H1 (cell line): ENCODE results near the gene CLIP3. TPM values are rescaled to one million over a fixed set of nuclear protein-coding genes. Genes with fewer than 3 reads are reported as not detected.

Experiments
- BACH1 ChIP-seq: IDR thresholded peaks from 2 replicates; pipeline ENCODE4 v1.6.1; 2012; ENCODE audit warnings: low read length, improper control_type of control experiment
- CBX8 ChIP-seq: fragments of 300-800, 300-1000 bp; sonication (generic); IDR thresholded peaks from 2 replicates; pipeline ENCODE4 v1.7.1; 2016; ENCODE audit warnings: low read depth, low read length, borderline replicate concordance
- CHD1 ChIP-seq: IDR thresholded peaks from 2 replicates; pipeline ENCODE4 v1.6.1; 2012; ENCODE audit warnings: low read depth, low read length, improper control_type of control experiment
- CHD2 ChIP-seq: IDR thresholded peaks from 2 replicates; pipeline ENCODE4 v1.6.1; 2012; ENCODE audit warnings: low read length, improper control_type of control experiment
- CREB1 ChIP-seq: IDR thresholded peaks from 2 replicates; pipeline ENCODE4 v1.6.1; 2012; ENCODE audit warnings: inconsistent platforms
- EGR1 ChIP-seq: IDR thresholded peaks from 2 replicates; pipeline ENCODE4 v1.6.1; 2011; ENCODE audit warnings: low read depth, low read length, borderline replicate concordance
- GTF2F1 ChIP-seq: IDR thresholded peaks from 2 replicates; pipeline ENCODE4 v1.6.1; 2012; ENCODE audit warnings: low read depth, low read length, improper control_type of control experiment, borderline replicate concordance
- JUN ChIP-seq: IDR thresholded peaks from 2 replicates; pipeline ENCODE4 v1.6.1; 2011; ENCODE audit warnings: low read depth, mild to moderate bottlenecking, improper control_type of control experiment, low read length
- JUND ChIP-seq: IDR thresholded peaks from 2 replicates; pipeline ENCODE4 v1.6.1; 2011; ENCODE audit warnings: mild to moderate bottlenecking, improper control_type of control experiment, low read length
- KDM4A ChIP-seq: IDR thresholded peaks from one replicate; pipeline ENCODE4 v1.7.1; 2012; ENCODE audit warnings: low read depth, mild to moderate bottlenecking, moderate library complexity, low read length, inconsistent platforms; ENCODE audit not compliant: severe bottlenecking
- KDM5A ChIP-seq: fragments of 200-600 bp; IDR thresholded peaks from 2 replicates; pipeline ENCODE4 v1.7.1; 2012; ENCODE audit warnings: mild to moderate bottlenecking, low read length, inconsistent platforms, mixed read lengths
- NRF1 ChIP-seq: IDR thresholded peaks from 2 replicates; pipeline ENCODE4 v1.6.1; 2011; ENCODE audit warnings: mild to moderate bottlenecking, low read depth, low read length, improper control_type of control experiment
- RBBP5 ChIP-seq: IDR thresholded peaks from 2 replicates; pipeline ENCODE4 v1.7.1; 2012; ENCODE audit warnings: low read depth, mild to moderate bottlenecking, inconsistent platforms, low read length, moderate library complexity, borderline replicate concordance
- RFX5 ChIP-seq: IDR thresholded peaks from 2 replicates; pipeline ENCODE4 v1.6.1; 2011; ENCODE audit warnings: low read depth, low read length, improper control_type of control experiment, borderline replicate concordance
- SIRT6 ChIP-seq: IDR thresholded peaks from one replicate; pipeline ENCODE4 v1.7.1; 2012; ENCODE audit warnings: low read length, inconsistent platforms
- SP1 ChIP-seq: IDR thresholded peaks from 2 replicates; pipeline ENCODE4 v1.6.1; 2011; ENCODE audit warnings: low read depth, low read length
- SP4 ChIP-seq: IDR thresholded peaks from 2 replicates; pipeline ENCODE4 v1.6.1; 2012; ENCODE audit warnings: low read length, inconsistent platforms
- TCF12 ChIP-seq: IDR thresholded peaks from 2 replicates; pipeline ENCODE4 v1.6.1; 2011; ENCODE audit warnings: low read depth, mild to moderate bottlenecking, low read length
- polyA plus RNA-seq, 7 experiments: library from polyadenylated mRNA; depleted of rRNA in 3 of 7; stranded (reverse) in 5 of 7; unstranded in 2 of 7; fragments of >200 nt in 5 of 7; fragments of 200-250 nt in 2 of 7; gene quantifications; 1 replicate in 5 of 7; 2 replicates in 1 of 7; 4 replicates in 1 of 7; pipeline versions ENCODE4 v1.2.1 to v1.2.3, GENCODE V29; 2011 to 2013; ENCODE audit warnings: missing spikeins in 2 of 7, mixed read lengths in 2 of 7
- total RNA-seq: library from RNA; stranded (reverse); fragmentation: NEBNext Ultra II Directional; extraction: Animal tissue kit (Norgen Biotek cat#: 25700); gene quantifications from 2 replicates; pipeline ENCODE4 v1.2.1, GENCODE V29; 2021
- TF ChIP-seq, protein P1 (sequence below), 3 experiments: IDR thresholded peaks; 1 replicate in 2 of 3; 2 replicates in 1 of 3; pipeline versions ENCODE4 v1.5.1 to v1.6.1; 2011; ENCODE audit warnings: low read length in 3 of 3, mild to moderate bottlenecking in 3 of 3, inconsistent platforms in 2 of 3, low read depth in 1 of 3, moderate library complexity in 1 of 3; ENCODE audit not compliant: insufficient read depth in 1 of 3; ENCODE audit errors: control extremely low read depth in 1 of 3
- TF ChIP-seq, protein P2 (sequence below): IDR thresholded peaks from 2 replicates; pipeline ENCODE4 v1.6.1; 2012; ENCODE audit warnings: inconsistent platforms
- TF ChIP-seq, protein P3 (sequence below): IDR thresholded peaks from 2 replicates; pipeline ENCODE4 v1.6.1; 2011; ENCODE audit warnings: low read length, improper control_type of control experiment
- TF ChIP-seq, protein P4 (sequence below): IDR thresholded peaks from 2 replicates; pipeline ENCODE4 v1.6.1; 2011; ENCODE audit warnings: low read depth, mild to moderate bottlenecking, low read length; ENCODE audit not compliant: insufficient read depth

CLIP3 gene
- total and polyA plus RNA-seq, 2 of the 8 experiments (the other 6 are each of a cell fraction or from before 2014, with no cell fraction given): 5.9 to 21.7 TPM

DNA sequence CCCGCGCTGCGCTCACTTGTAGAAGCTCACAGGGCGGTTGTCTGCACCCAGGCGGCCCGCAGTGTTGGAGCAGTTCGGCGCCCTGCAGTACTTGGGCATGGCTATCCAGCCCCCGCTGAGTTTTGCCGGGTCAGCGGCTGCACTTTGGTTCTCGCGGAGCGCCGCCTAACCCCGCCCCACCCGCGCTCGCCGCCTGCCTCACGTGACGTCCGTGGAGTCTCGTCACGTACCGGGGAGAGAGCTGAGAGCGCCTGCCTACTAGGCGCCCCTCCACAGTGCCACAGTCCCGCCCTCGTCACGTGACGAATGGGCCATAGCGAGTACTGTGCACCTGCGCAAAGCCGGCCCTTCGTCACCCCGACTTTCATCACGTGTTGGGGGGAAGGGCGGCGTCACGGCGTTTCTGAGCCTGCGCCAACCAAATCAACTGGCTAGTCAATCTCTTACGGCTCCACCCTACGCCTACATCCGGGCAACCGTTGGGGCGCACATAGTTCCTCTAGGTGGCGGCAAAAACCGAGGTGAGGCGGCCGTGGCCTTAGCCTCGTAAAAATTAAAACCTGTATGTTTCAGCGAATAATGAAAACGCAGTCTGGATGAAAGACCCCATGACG lies 21.6 kb upstream of the CLIP3 start, which contains the start of gene THAP8 (continued):
- TF ChIP-seq RBBP5: peak; percentile 36; the same call in 1 of the 2 replicates
- no peak for TF ChIP-seq CHD2
- peak; percentile 89 for TF ChIP-seq CREB1
- no peak for TF ChIP-seq CHD1
- TF ChIP-seq JUND: peak; percentile 47; the same call in 1 of the 2 replicates
- peak; percentile 77; the same call in 1 of the 2 replicates for TF ChIP-seq TCF12
- peak; percentile 54; the same call in 1 of the 2 replicates for TF ChIP-seq NRF1
- TF ChIP-seq, protein P1, sequence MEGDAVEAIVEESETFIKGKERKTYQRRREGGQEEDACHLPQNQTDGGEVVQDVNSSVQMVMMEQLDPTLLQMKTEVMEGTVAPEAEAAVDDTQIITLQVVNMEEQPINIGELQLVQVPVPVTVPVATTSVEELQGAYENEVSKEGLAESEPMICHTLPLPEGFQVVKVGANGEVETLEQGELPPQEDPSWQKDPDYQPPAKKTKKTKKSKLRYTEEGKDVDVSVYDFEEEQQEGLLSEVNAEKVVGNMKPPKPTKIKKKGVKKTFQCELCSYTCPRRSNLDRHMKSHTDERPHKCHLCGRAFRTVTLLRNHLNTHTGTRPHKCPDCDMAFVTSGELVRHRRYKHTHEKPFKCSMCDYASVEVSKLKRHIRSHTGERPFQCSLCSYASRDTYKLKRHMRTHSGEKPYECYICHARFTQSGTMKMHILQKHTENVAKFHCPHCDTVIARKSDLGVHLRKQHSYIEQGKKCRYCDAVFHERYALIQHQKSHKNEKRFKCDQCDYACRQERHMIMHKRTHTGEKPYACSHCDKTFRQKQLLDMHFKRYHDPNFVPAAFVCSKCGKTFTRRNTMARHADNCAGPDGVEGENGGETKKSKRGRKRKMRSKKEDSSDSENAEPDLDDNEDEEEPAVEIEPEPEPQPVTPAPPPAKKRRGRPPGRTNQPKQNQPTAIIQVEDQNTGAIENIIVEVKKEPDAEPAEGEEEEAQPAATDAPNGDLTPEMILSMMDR (IDR thresholded peaks at IDR 0.05; ENCODE audit: control extremely low read depth in 1 of 3, insufficient read depth in 1 of 3, low read depth in 1 of 3, low read length in 3 of 3): peak; percentile 18 to 36 (median 26); a peak in 2 of 4 replicates
- TF ChIP-seq, protein P2, sequence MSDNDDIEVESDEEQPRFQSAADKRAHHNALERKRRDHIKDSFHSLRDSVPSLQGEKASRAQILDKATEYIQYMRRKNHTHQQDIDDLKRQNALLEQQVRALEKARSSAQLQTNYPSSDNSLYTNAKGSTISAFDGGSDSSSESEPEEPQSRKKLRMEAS: peak; percentile 95
- no peak for TF ChIP-seq SP1
- peak; percentile 22 for TF ChIP-seq KDM4A
- no peak for TF ChIP-seq GTF2F1
- peak; percentile 69; the same call in 1 of the 2 replicates for TF ChIP-seq SP4
- TF ChIP-seq, protein P3, sequence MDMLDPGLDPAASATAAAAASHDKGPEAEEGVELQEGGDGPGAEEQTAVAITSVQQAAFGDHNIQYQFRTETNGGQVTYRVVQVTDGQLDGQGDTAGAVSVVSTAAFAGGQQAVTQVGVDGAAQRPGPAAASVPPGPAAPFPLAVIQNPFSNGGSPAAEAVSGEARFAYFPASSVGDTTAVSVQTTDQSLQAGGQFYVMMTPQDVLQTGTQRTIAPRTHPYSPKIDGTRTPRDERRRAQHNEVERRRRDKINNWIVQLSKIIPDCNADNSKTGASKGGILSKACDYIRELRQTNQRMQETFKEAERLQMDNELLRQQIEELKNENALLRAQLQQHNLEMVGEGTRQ: peak; percentile 99
- TF ChIP-seq RFX5: no peak
- TF ChIP-seq, protein P4, sequence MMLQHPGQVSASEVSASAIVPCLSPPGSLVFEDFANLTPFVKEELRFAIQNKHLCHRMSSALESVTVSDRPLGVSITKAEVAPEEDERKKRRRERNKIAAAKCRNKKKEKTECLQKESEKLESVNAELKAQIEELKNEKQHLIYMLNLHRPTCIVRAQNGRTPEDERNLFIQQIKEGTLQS: peak; percentile 93
- no peak for TF ChIP-seq EGR1
- TF ChIP-seq SIRT6: no peak
- TF ChIP-seq CBX8: no peak
- TF ChIP-seq KDM5A: no peak
- TF ChIP-seq BACH1: peak; percentile 89
- TF ChIP-seq JUN: no peak
